Hepatic stellate cell (primary cell): ENCODE results near the gene AP1M1.
"Not testable (repeated sequence)": the region's sequence is repeated elsewhere in the genome, so short reads cannot be mapped to it uniquely, and the experiment has no call there.

ENCODE experiments used
- DNase-seq: peaks from one replicate; pipeline ENCODE4 v3.0.0; 2011; ENCODE audit warnings: low spot score

AP1M1 gene

GRCh38 chr19:16197622-16198369 is at the start of gene AP1M1:
AP1M1 (plus strand) TSS chr19:16197911; CDS start chr19:16198027, 116 bp downstream.
- peak; percentile 99 for DNase-seq

GRCh38 chr19:16148443-16149229 is 49.1 kb upstream of the AP1M1 start:
- no peak for DNase-seq

GRCh38 chr19:16153582-16154336 is 44.0 kb upstream of the AP1M1 start:
- DNase-seq, result no peak

- no peak for DNase-seq
These were observed 43.2 kb upstream of the AP1M1 start for GRCh38 chr19:16154557-16154956.

- DNase-seq, result no peak
These were observed 42.6 kb upstream of the AP1M1 start for GRCh38 chr19:16155128-16155527.

DNA sequence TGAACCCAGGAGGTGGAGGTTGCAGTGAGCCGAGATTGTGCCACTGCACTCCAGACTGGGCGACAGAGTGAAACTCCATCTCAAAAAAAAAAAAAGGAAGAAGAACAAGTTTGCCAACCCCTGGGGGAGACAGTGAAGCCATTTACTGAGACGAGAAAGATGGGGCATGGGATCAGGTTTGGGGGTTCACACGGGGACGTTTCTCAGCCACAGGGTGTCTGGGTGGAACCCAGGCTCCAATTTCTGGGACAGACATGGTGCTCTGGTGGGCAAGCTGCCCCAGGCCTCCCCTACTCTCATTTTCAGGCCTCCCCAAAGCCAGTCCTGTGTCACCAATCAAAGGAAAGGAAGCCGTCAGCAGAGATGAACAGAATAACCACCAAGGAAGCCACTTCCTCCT is 40.8 kb upstream of the AP1M1 start:
- DNase-seq, result no peak

DNA sequence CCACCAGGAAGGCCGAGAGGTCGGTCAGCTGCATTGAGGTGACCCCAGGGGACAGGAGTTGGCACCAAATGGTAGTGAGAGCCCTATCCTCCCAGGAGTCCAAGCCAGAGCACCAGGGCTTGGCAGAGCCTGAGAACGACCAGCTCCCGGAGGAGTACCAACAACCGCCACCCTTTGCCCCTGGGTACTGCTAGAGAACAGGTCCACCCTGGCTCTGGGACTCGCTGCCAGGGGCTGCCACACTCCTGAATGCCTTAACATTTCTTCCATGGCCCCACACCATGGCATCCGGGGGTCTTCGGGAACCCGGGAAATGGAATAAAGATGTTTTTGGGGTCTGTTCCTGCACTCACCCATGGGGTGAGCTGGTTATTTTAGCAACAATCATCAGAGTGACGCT is 40.1 kb upstream of the AP1M1 start:
- DNase-seq, result no peak

GRCh38 chr19:16159655-16160054 is 38.1 kb upstream of the AP1M1 start:
- no peak for DNase-seq

GRCh38 chr19:16160445-16160942 is 37.2 kb upstream of the AP1M1 start:
- no peak for DNase-seq

DNA sequence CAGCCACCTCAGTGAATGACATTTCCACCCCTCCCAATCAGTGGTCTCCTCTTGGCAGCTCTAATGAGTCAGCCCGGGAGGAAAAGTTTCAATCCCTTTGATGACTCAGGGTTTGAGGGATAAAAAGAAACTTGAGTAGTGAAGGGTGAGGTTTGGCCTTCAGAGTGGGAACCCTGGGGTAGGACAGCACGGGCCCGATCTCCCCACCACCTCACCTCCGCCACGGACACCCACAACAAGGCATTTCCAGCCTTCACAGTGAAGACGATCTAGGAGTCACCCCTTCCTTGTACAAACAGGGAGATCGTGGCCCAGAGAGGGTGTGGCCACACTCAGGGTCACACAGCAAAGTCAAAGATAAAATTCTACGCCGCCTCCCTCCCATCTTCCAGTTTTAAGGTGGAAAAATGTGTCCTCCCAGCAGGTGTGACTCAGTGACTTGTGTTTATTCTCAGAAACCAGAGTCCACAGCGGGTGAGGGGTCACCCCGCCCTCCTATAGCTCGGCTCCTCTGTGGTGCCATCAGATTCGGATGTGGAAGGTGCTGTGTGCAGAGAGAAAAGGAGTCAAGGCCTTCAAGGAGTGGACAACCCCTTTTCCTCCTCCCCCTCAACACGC is 36.7 kb upstream of the AP1M1 start:
- DNase-seq, result peak; percentile 73

- no peak for DNase-seq
These were observed 35.9 kb upstream of the AP1M1 start for GRCh38 chr19:16161840-16162239.

- no peak for DNase-seq
These were observed 33.4 kb upstream of the AP1M1 start for GRCh38 chr19:16164222-16164890.

DNA sequence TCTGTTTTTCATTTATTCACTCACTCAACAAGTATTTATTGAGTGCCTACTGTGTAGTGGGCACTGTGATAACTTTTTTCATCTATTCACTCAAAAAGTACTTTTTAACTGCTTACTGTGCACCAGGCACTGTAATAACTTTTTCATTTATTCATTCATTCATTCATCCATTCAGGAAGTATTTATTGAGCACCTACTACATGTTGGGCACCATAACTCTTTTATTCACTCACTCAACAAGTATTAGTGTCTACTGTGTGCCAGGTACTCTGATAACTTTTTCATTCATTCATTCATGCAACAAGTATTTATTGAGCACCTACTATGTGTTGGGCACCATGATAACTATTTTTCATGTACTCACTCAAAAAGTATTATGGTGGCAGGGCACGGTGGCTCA is 31.3 kb upstream of the AP1M1 start:
- DNase-seq, result no peak

DNA sequence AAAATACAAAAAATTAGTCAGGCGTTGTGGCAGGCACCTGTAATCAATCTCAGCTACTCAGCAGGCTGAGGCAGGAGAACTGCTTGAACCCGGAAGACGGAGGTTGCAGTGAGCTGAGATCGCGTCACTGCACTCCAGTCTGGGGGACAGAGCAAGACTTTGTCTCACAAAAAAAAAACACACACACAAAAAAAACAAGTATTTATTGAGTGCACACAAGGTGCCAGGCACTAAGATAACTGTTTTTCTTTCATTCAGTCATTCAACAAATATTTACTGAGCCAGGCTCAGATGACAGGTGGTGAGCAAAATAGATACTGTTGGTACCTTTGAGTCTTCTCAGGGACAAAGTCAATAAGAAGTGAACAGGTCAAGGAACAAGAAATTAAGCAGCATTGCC is 30.7 kb upstream of the AP1M1 start:
- no peak for DNase-seq

DNA sequence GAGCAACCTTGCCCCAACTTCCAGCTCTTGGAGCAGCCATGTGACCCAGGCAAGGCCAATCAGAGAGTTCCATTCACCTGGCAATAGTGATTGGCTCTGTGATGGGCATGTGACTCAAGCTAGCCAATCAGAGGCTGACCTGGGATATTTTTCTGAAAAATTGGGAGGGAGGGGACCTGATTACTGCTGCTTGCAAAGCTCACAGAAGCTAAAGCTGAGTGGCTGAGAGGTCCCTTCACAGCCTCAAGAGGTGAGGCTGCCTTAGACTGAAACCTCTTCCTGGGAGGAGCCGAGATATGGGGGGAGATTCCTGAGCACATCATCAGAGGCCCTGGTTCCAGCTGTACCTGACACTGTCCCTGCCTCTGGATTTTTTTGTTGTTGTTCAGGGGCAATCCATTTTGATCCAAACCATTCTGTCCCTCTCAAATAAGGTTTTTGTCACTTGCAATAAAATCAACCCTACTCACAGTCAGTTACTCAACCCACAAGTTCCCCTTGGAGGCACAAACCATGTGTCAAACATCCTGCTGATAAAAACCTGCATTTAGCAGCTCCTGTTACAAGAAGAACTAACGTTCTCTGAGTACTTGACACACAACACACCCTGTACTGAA is 29.1 kb upstream of the AP1M1 start:
- DNase-seq, result no peak

- no peak for DNase-seq
These were observed 27.6 kb upstream of the AP1M1 start for GRCh38 chr19:16170134-16170533.

DNA sequence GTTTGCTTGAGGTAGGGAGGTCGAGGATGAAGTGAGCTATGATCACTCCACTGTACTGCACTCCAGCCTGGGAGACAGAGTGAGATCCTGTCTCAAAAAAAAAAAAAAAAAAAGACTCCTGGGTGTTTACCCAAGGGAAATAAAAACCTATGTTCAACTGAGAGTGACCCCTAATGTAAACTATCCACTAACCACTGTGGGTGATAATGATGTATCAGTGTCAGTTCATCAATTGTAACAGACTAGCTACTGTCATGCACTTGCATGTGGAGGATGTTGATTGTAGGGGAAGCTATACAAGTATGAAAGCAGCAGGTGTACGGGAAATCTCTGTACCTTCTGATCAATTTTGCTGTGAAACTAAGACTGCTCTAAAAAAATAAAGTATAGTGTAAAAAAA is 21.8 kb upstream of the AP1M1 start:
- no peak for DNase-seq

DNA sequence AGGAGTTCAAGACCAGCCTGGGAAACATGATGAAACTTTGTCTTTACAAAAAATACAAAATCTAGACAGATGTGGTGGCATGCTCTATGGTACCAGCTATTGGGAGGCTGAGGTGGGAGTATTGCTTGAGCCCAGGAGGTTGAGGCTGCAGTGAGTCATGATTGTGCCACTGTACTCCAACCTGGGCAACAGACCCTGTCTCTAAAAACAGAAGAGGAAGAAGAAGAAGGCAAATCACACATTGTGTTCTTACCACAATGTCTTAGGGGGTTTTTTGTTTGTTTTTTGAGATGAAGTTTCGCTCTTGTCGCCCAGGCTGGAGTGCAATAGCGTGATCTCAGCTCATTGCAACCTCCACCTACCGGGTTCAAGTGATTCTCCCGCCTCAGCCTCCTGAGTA is 18.8 kb upstream of the AP1M1 start:
- not testable (repeated sequence) for DNase-seq

DNA sequence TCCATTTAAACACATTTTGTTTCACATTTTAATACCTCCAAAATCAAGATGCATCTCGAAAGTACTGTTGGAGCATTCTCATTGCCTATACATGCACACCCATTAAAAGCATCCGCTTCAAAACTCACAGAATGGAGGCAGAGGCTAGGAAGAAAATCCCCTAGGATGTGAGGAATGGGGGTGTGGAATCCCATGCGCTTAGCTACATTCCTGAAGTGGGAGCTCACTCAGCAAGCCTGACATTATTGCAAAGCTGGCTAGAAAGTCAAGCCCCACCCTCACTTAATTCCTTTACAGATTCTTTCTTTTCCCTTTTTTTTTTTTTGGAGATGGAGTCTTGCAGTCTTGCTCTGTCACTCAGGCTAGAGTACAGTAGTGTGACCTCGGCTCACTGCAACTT is 17.1 kb upstream of the AP1M1 start:
- peak; percentile 92 for DNase-seq

GRCh38 chr19:16184665-16185122 is 13.0 kb upstream of the AP1M1 start:
- no peak for DNase-seq
